ENCODE measurements around the gene MICAL3. TPM values are rescaled to one million over a fixed set of nuclear protein-coding genes. Genes with fewer than 3 reads are reported as not detected.

The MICAL3 gene
- polyA plus RNA-seq, 1 of the 3 experiments (the other 2 are of a cell fraction): 83.1 TPM

DNA sequence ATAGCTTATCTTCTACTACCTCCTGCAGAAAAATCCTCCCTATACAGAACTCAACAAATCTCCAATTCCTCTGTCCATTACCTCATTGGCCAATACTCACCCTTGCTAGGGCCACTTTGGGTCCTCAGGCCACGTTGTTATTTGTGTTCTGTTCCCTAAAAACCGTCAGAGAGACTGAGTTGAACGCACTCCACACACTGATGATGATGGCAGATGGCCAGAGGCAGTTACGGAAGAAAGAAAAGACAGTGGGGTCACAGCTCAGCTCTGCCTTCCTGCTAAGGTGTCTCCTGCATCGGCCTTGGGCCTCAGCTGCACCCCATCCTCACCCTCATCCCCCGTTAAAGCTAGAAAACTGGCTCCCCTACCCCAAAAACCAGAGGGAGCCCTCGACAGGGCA is 66.2 kb downstream of the MICAL3 start:
- no peak for TF ChIP-seq ELF1 (IDR thresholded peaks at IDR 0.05)
- TF ChIP-seq GATA2 (CRISPR knock-in tag; IDR thresholded peaks at IDR 0.05): no peak
- Histone ChIP-seq H2AFZ (ENCODE audit: low read depth) (no peak overlapping the region), H3K27me3 (ENCODE audit: insufficient read depth) (no peaks in the 10 kb centered on the region), H4K20me1 (ENCODE audit: insufficient read depth) (peaks cover 39% of the 10 kb centered on the region; the same call in 1 of the 2 replicates), H3F3A (replicated peaks; ENCODE audit: insufficient read depth) (no peaks in the 10 kb centered on the region), H3K9me2 (no peaks in the 10 kb centered on the region), H3K4me3 (ENCODE audit: low read depth in 2 of 2, low read length in 1 of 2) (no peak overlapping the region), H3K9me3 (no peaks in the 10 kb centered on the region), H3K9ac (no peak overlapping the region), H3K79me2 (ENCODE audit: insufficient read depth) (peaks cover 82% of the 10 kb centered on the region), H3K4me1 (ENCODE audit: control insufficient read depth in 1 of 2, insufficient read depth in 2 of 2, low read depth in 1 of 2, low read length in 1 of 2) (peaks cover 0 to 10% of the 10 kb centered on the region in 2 experiments; a peak in 1 of 4 replicates), H3K36me3 (replicated peaks in 1 of 2; ENCODE audit: control insufficient read depth in 1 of 2, insufficient read depth in 2 of 2, low read length in 1 of 2) (peaks cover 0 to 4% of the 10 kb centered on the region in 2 experiments), H3K4me2 (no peak overlapping the region), H3K27ac (ENCODE audit: low read depth in 2 of 2, low read length in 1 of 2) (no peak overlapping the region)
- ChIA-PET POLR2A (no interaction called here), CTCF (interaction anchor here (1.2 kb wide), 1 partner anchor 48 kb away, joined by 4 read pairs; no protein-coding TSS in a partner anchor)
- 92% methylated on average over 6 of the region's 7 CpGs for WGBS (ENCODE audit: low lambda C conversion rate)
- DNase-seq: no peak

DNA sequence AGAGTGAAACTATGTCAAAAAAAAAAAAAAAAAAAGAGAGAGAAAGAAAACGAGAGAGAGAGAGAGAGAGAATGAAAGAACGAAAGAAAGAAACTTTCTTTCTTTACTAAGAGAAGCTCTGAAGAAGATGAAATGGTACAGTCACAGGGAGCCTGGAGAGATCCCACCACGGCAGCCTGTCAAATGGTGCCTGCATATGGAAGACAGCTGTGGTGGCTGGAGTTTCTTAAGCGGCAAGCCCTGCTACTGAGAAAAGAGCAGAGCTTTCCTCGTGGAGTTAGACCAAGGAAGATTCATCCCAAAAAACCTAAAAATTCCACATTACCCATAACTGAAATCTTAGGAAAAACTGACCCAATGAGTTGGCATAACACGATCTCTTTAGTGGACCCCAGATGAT is 66.7 kb downstream of the MICAL3 start:
- ChIA-PET POLR2A (no interaction called here), CTCF (interaction anchor here (1.2 kb wide), 1 partner anchor 48 kb away, joined by 4 read pairs; no protein-coding TSS in a partner anchor)
- H3K9me3 ChIP-seq: no peaks in the 10 kb centered on the region
- H3K27me3 ChIP-seq (ENCODE audit: insufficient read depth): no peaks in the 10 kb centered on the region
- H3K79me2 ChIP-seq (ENCODE audit: insufficient read depth): peaks cover 82% of the 10 kb centered on the region
- no peak overlapping the region for H3K9ac ChIP-seq
- peaks cover 0 to 13% of the 10 kb centered on the region in 2 experiments; a peak in 1 of 4 replicates for H3K4me1 ChIP-seq (ENCODE audit: control insufficient read depth in 1 of 2, insufficient read depth in 2 of 2, low read depth in 1 of 2, low read length in 1 of 2)
- 87% methylated on average over 6 of the region's 6 CpGs for WGBS (ENCODE audit: low lambda C conversion rate)
- peaks cover 0 to 4% of the 10 kb centered on the region in 2 experiments for H3K36me3 ChIP-seq (replicated peaks in 1 of 2; ENCODE audit: control insufficient read depth in 1 of 2, insufficient read depth in 2 of 2, low read length in 1 of 2)
- DNase-seq: no peak
- no peak overlapping the region for H3K4me2 ChIP-seq
- H4K20me1 ChIP-seq (ENCODE audit: insufficient read depth): peaks cover 39% of the 10 kb centered on the region; the same call in 1 of the 2 replicates
- H3K9me2 ChIP-seq: no peaks in the 10 kb centered on the region
- H2AFZ ChIP-seq (ENCODE audit: low read depth): no peak overlapping the region
- no peaks in the 10 kb centered on the region for H3F3A ChIP-seq (replicated peaks; ENCODE audit: insufficient read depth)
- no peak overlapping the region for H3K27ac ChIP-seq (ENCODE audit: low read depth in 2 of 2, low read length in 1 of 2)
- H3K4me3 ChIP-seq (ENCODE audit: low read depth in 2 of 2, low read length in 1 of 2): no peak overlapping the region
- TF ChIP-seq EZH2phosphoT487 (IDR thresholded peaks at IDR 0.05; ENCODE audit: borderline replicate concordance, low read depth) (no peak), TEAD4 (IDR thresholded peaks at IDR 0.05; ENCODE audit: borderline replicate concordance, insufficient read depth) (no peak), RAD21 (IDR thresholded peaks at IDR 0.05; ENCODE audit: low read length) (no peak), CHD2 (IDR thresholded peaks at IDR 0.05; ENCODE audit: low read length, partially characterized antibody) (no peak), FOXJ3 (CRISPR knock-in tag; IDR thresholded peaks at IDR 0.05) (no peak), GABPA (IDR thresholded peaks at IDR 0.05; ENCODE audit: low read depth) (no peak)
- TF ChIP-seq, protein P1, sequence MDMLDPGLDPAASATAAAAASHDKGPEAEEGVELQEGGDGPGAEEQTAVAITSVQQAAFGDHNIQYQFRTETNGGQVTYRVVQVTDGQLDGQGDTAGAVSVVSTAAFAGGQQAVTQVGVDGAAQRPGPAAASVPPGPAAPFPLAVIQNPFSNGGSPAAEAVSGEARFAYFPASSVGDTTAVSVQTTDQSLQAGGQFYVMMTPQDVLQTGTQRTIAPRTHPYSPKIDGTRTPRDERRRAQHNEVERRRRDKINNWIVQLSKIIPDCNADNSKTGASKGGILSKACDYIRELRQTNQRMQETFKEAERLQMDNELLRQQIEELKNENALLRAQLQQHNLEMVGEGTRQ (IDR thresholded peaks at IDR 0.05; ENCODE audit: borderline replicate concordance, low read depth, low read length): no peak
- TF ChIP-seq, protein P2, sequence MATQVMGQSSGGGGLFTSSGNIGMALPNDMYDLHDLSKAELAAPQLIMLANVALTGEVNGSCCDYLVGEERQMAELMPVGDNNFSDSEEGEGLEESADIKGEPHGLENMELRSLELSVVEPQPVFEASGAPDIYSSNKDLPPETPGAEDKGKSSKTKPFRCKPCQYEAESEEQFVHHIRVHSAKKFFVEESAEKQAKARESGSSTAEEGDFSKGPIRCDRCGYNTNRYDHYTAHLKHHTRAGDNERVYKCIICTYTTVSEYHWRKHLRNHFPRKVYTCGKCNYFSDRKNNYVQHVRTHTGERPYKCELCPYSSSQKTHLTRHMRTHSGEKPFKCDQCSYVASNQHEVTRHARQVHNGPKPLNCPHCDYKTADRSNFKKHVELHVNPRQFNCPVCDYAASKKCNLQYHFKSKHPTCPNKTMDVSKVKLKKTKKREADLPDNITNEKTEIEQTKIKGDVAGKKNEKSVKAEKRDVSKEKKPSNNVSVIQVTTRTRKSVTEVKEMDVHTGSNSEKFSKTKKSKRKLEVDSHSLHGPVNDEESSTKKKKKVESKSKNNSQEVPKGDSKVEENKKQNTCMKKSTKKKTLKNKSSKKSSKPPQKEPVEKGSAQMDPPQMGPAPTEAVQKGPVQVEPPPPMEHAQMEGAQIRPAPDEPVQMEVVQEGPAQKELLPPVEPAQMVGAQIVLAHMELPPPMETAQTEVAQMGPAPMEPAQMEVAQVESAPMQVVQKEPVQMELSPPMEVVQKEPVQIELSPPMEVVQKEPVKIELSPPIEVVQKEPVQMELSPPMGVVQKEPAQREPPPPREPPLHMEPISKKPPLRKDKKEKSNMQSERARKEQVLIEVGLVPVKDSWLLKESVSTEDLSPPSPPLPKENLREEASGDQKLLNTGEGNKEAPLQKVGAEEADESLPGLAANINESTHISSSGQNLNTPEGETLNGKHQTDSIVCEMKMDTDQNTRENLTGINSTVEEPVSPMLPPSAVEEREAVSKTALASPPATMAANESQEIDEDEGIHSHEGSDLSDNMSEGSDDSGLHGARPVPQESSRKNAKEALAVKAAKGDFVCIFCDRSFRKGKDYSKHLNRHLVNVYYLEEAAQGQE (IDR thresholded peaks at IDR 0.05; ENCODE audit: low read depth, low read length): no peak
- TF ChIP-seq, protein P3, sequence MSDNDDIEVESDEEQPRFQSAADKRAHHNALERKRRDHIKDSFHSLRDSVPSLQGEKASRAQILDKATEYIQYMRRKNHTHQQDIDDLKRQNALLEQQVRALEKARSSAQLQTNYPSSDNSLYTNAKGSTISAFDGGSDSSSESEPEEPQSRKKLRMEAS (IDR thresholded peaks at IDR 0.05; ENCODE audit: low read depth): no peak
